K562 (cell line): ENCODE results near the gene PARP11. TPM values are rescaled to one million over a fixed set of nuclear protein-coding genes. Genes with fewer than 3 reads are reported as not detected.

Experiments used
- ATAC-seq: fragments of 200-7000 bp; cut with Tn5 transposase; 3 replicates; pipeline ENCODE4 v1.9.1; 2020; ENCODE audit warnings: moderate library complexity
- BruUV-seq: library from RNA; stranded (reverse); fragments of 400-500 nt; replicated peaks from 2 replicates; lab custom pipeline; 2021; lab: Mats Ljungman, UMichigan
- CTCF ChIA-PET: fragments of 300-600 bp; formaldehyde crosslinking; extraction: SDS; loops from one replicate; lab custom pipeline; 2021; ENCODE audit warnings: low intra/inter-chr PET ratio; lab: Yijun Ruan, JAX
- POLR2A ChIA-PET: fragments of 300-600, 350-650 bp; sonication (Branson Sonifier 250); formaldehyde crosslinking; extraction: SDS; loops from one replicate; lab custom pipeline; 2021; ENCODE audit warnings: antibody characterized with exemption, inconsistent platforms; lab: Yijun Ruan, JAX
- DNase-seq, 4 experiments: peaks; one replicate each; pipeline versions ENCODE4 v3.0.0 to v3.0.0-alpha.2; 2011 to 2018; ENCODE audit warnings: low spot score in 3 of 4, mixed read lengths in 3 of 4; ENCODE audit errors: extremely low read depth in 1 of 4
- FAIRE-seq: peaks from 2 replicates; lab custom pipeline; 2011; peaks lifted over from hg19 to GRCh38; lab: Jason Lieb, UNC
- H2AFZ ChIP-seq: 2 replicates; pipeline ENCODE4 v1.6.0; 2011; ENCODE audit warnings: low read depth, low read length, control low read depth, inconsistent platforms
- H3K27ac ChIP-seq: fragments of 200-600 bp; 3 replicates; pipeline ENCODE4 v1.8.0; 2011; ENCODE audit warnings: low read depth, mild to moderate bottlenecking, control low read depth, inconsistent platforms, low read length, moderate library complexity, mixed read lengths; ENCODE audit errors: extremely low read depth
- H3K27me3 ChIP-seq, 2 experiments: fragments of 300-600 bp in 1 of 2; 2 replicates in 1 of 2; 3 replicates in 1 of 2; pipeline versions ENCODE4 v1.6.0 to v1.8.0; 2011; ENCODE audit warnings: inconsistent platforms in 2 of 2, low read length in 2 of 2, mild to moderate bottlenecking in 1 of 2, mixed read lengths in 1 of 2, moderate library complexity in 1 of 2; ENCODE audit not compliant: control insufficient read depth in 2 of 2, insufficient read depth in 2 of 2
- H3K36me3 ChIP-seq: fragments of 300-600 bp; 3 replicates; pipeline ENCODE4 v1.8.0; 2011; ENCODE audit warnings: mild to moderate bottlenecking, low read length, inconsistent platforms; ENCODE audit not compliant: control insufficient read depth, insufficient read depth
- H3K4me1 ChIP-seq, 2 experiments: fragments of 200-600 bp in 1 of 2; replicated peaks in 1 of 2; 2 replicates in 1 of 2; 3 replicates in 1 of 2; pipeline versions ENCODE4 v1.5.1 to v1.8.0; 2011; ENCODE audit warnings: inconsistent platforms in 2 of 2, low read length in 2 of 2, mild to moderate bottlenecking in 1 of 2, mixed read lengths in 1 of 2, moderate library complexity in 1 of 2; ENCODE audit not compliant: control insufficient read depth in 2 of 2, insufficient read depth in 2 of 2
- H3K4me2 ChIP-seq: 2 replicates; pipeline ENCODE4 v1.6.1; 2011; ENCODE audit warnings: low read length, control low read depth, inconsistent platforms, mixed read lengths; ENCODE audit not compliant: insufficient read depth
- H3K4me3 ChIP-seq: fragments of 200-600 bp; sonication (generic), shearing (Covaris generic); 2 replicates; pipeline ENCODE4 v1.5.1; 2016; ENCODE audit warnings: control low read depth, inconsistent platforms
- H3K79me2 ChIP-seq: fragments of 200-600 bp; 3 replicates; pipeline ENCODE4 v1.8.0; 2011; ENCODE audit warnings: low read length, inconsistent platforms; ENCODE audit not compliant: control insufficient read depth, insufficient read depth
- H3K9ac ChIP-seq, 2 experiments: 2 replicates each; pipeline versions ENCODE4 v1.6.0 to v1.6.1; 2011; ENCODE audit warnings: low read depth in 2 of 2, low read length in 2 of 2, control low read depth in 1 of 2, inconsistent platforms in 1 of 2, mild to moderate bottlenecking in 1 of 2, mixed read lengths in 1 of 2; ENCODE audit not compliant: insufficient read depth in 1 of 2
- H3K9me1 ChIP-seq: one replicate; pipeline ENCODE4 v1.6.0; 2011; ENCODE audit warnings: inconsistent platforms, mild to moderate bottlenecking, low read length, moderate library complexity; ENCODE audit not compliant: control insufficient read depth, insufficient read depth
- H3K9me3 ChIP-seq: replicated peaks from 2 replicates; pipeline ENCODE4 v1.5.1; 2011; ENCODE audit warnings: low read depth, low read length, inconsistent platforms; ENCODE audit not compliant: control insufficient read depth, insufficient read depth
- H4K20me1 ChIP-seq: replicated peaks from 2 replicates; pipeline ENCODE4 v1.6.1; 2011; ENCODE audit warnings: low read length, inconsistent platforms, mixed read lengths; ENCODE audit not compliant: control insufficient read depth, insufficient read depth
- ATF6 ChIP-seq: sonication (generic); formaldehyde crosslinking; IDR thresholded peaks from 2 replicates; pipeline ENCODE4 v1.4.0; 2020; ENCODE audit warnings: mild to moderate bottlenecking, missing genetic modification reagents
- CEBPG ChIP-seq, 3 experiments: fragments of 200-800 bp in 1 of 3; sonication (Bioruptor generic) in 1 of 3; sonication (generic) in 1 of 3; formaldehyde crosslinking in 1 of 3; IDR thresholded peaks in 2 of 3; conservative IDR thresholded peaks in 1 of 3; 2 replicates each; pipeline versions ENCODE4 v1.6.1 to v1.8.0; 2016 to 2022; ENCODE audit warnings: missing compliant biosample characterization in 2 of 3, missing genetic modification characterization in 2 of 3, mild to moderate bottlenecking in 1 of 3, missing genetic modification reagents in 1 of 3
- ILK ChIP-seq: fragments of 450-650 bp; IDR thresholded peaks from 2 replicates; pipeline ENCODE4 v1.6.1; 2016; ENCODE audit warnings: missing genetic modification characterization, low read depth, mild to moderate bottlenecking, missing compliant biosample characterization, moderate library complexity, borderline replicate concordance
- MEIS2 ChIP-seq: fragments of 450-650 bp; IDR thresholded peaks from 2 replicates; pipeline ENCODE4 v1.6.1; 2014; ENCODE audit warnings: mild to moderate bottlenecking; ENCODE audit not compliant: partially characterized antibody
- PHB2 ChIP-seq: fragments of 450-650 bp; IDR thresholded peaks from 2 replicates; pipeline ENCODE4 v1.6.1; 2017; ENCODE audit warnings: low read depth
- PYGO2 ChIP-seq: fragments of 450-650 bp; IDR thresholded peaks from 2 replicates; pipeline ENCODE4 v1.6.1; 2016; ENCODE audit warnings: mild to moderate bottlenecking, missing genetic modification characterization, moderate library complexity, missing compliant biosample characterization
- RBM15 ChIP-seq: fragments of 200-400 bp; formaldehyde crosslinking; IDR thresholded peaks from 2 replicates; pipeline ENCODE4 v1.6.1; 2018; ENCODE audit warnings: mild to moderate bottlenecking, low read length, moderate library complexity; ENCODE audit not compliant: insufficient read depth
- SMARCC2 ChIP-seq: fragments of 450-650 bp; IDR thresholded peaks from 2 replicates; pipeline ENCODE4 v1.6.1; 2017; ENCODE audit warnings: antibody characterized with exemption, moderate library complexity, mild to moderate bottlenecking, low read depth
- SNRNP70 ChIP-seq: fragments of 200-400 bp; formaldehyde crosslinking; optimal IDR thresholded peaks from 2 replicates; pipeline ENCODE3; 2017; ENCODE audit warnings: low read depth, low read length
- TAF1 ChIP-seq: IDR thresholded peaks from 2 replicates; pipeline ENCODE4 v1.6.1; 2011; ENCODE audit warnings: mild to moderate bottlenecking, low read length, moderate library complexity; ENCODE audit not compliant: insufficient read depth, control insufficient read depth, severe bottlenecking; ENCODE audit errors: extremely low read depth
- ZBTB8A ChIP-seq: fragments of 450-650 bp; IDR thresholded peaks from 2 replicates; pipeline ENCODE4 v1.6.1; 2018; ENCODE audit warnings: mild to moderate bottlenecking, moderate library complexity; ENCODE audit not compliant: partially characterized antibody
- ZFP30 ChIP-seq: fragments of 250-450 bp; sonication (Bioruptor Pico); IDR thresholded peaks from 2 replicates; pipeline ENCODE4 v1.8.0; 2022; ENCODE audit warnings: moderate library complexity, mild to moderate bottlenecking, inconsistent platforms, borderline replicate concordance
- WGBS: fragments of 100-300 bp; shearing (Covaris generic); methylation state at CpG from one replicate; pipeline ENCODE4 v1.1.6; 2016; ENCODE audit warnings: low coverage, mixed read lengths; ENCODE audit not compliant: insufficient coverage; ENCODE audit errors: missing lambda C conversion rate; 5-methylcytosine and 5-hydroxymethylcytosine counted together
- in situ Hi-C: fragments of 300-500 bp; cut with MboI; formaldehyde crosslinking; loops from 4 replicates; pipeline ENCODE4 v1.15.0; 2018; ENCODE audit warnings: inconsistent platforms, mixed read lengths
- intact Hi-C: fragments of 100-400 bp; cut with micrococcal nuclease; formaldehyde crosslinking; loops from 2 replicates; pipeline ENCODE4 v1.14.2; 2022
- polyA plus RNA-seq, 8 experiments: library from polyadenylated mRNA; depleted of rRNA in 4 of 8; stranded (reverse) in 5 of 8; unstranded in 3 of 8; fragments of >200 nt; fragmentation: Nextera tagmentation in 2 of 8; fragmentation: Illumina TruSeq in 1 of 8; extraction: Ambion mirVana in 2 of 8; extraction: Trizol in 1 of 8; gene quantifications; 2 replicates each; pipeline versions ENCODE4 v1.2.1 to v1.2.3, GENCODE V29; 2011 to 2014; ENCODE audit warnings: inconsistent platforms in 1 of 8, missing spikeins in 1 of 8
- total RNA-seq, 7 experiments: library from RNA; depleted of rRNA in 6 of 7; stranded (reverse); fragments of >200 nt in 6 of 7; fragmentation: Illumina TruSeq in 2 of 7; extraction: Trizol in 2 of 7; gene quantifications; 2 replicates each; pipeline versions ENCODE4 v1.2.1 to v1.2.3, GENCODE V29; 2011 to 2021; ENCODE audit warnings: low replicate concordance in 1 of 7

The PARP11 gene
- total and polyA plus RNA-seq, 9 of the 15 experiments (the other 6 are each of a cell fraction or from before 2014, with no cell fraction given): 0.40 to 2.5 (median 1.4) TPM

DNA sequence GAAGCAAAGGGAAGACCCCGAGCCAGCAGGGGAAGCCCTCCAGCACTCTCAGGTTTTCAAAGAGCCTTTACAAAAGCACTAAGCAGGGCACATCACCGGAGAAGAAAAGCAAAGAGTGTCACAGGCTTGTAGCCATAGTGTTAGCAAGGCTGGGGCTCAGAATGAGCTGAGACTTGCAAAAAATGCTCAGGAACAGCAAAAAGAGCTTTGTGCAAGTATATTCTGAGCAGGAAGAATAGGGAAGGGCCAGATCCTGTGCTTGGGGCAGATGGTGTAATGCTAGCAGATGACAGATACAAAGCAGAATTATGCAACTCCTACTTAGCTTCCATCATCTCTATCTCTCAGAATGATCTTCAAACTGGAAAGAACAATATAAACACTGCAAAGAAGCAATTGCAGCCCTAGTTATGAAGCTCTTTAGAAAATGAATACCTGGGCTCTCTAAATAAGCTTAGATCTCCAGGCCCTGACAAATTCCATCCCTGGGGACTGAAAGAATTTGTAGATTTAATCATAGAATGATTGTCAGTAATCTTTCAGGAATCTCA, 23.7 kb upstream of the PARP11 start:
- no peaks in the 10 kb centered on the region; the same call in 1 of the 2 replicates for H4K20me1 ChIP-seq
- H3K36me3 ChIP-seq: no peaks in the 10 kb centered on the region
- intact Hi-C loops: no loop called here
- H3K9ac ChIP-seq: no peak overlapping the region
- no TSS peak for BruUV-seq
- H2AFZ ChIP-seq: no peak overlapping the region
- TF ChIP-seq CEBPG (CRISPR knock-in tag; IDR thresholded peaks at IDR 0.05): no peak
- TF ChIP-seq CEBPG (tag; conservative IDR thresholded peaks at IDR 0.05 in 1 of 2, IDR thresholded peaks at IDR 0.05 in 1 of 2): peak in 1 of 2 experiments; percentile 79; a peak in 3 of 4 replicates
- no peak for TF ChIP-seq PYGO2 (tag)
- TF ChIP-seq, all 486 proteins: peak for 1
- WGBS: 0% methylated on average over 2 of the region's 2 CpGs
- Histone ChIP-seq H3K4me2 (no peak overlapping the region), H3K27ac (no peak overlapping the region), H3K79me2 (no peaks in the 10 kb centered on the region), H3K27me3 (0 out of 5 replicates have a peak, but pooled peaks cover 0 to 4% of the 10 kb centered on the region in 2 experiments), H3K9me1 (no peaks in the 10 kb centered on the region), H3K9me3 (no peaks in the 10 kb centered on the region), H3K4me3 (no peak overlapping the region), H3K4me1 (no peaks in the 10 kb centered on the region)
- no peak for DNase-seq
- ChIA-PET CTCF (no interaction called here), POLR2A (no interaction called here)
- no peak for FAIRE-seq
- in situ Hi-C loops: loop anchor here (25.0 kb wide), 1 partner anchor 390 kb away; no protein-coding TSS in a partner anchor
- no peak for ATAC-seq

DNA sequence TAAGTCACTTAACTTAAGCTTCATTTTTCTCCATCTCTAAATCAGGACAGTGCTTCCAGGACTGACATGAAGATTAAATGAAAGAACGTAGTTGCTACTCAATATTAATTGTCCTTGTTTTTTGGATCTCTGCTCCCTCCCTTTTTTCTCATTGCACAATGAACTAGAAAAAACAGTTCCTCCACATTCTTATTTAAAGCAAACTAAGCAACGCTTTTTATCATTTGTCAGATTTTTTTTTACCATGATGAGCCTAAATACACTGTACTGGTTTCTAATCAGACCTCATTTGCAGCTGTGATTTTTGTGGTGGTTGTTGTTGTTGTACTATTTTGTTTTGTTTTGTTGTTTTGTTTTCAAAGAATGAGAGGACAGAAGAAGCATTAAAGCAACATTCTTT, 23.2 kb upstream of the PARP11 start:
- peaks cover 0 to 6% of the 10 kb centered on the region in 2 experiments; a peak in 1 of 5 replicates for H3K27me3 ChIP-seq
- H3K27ac ChIP-seq: no peak overlapping the region
- no peaks in the 10 kb centered on the region for H3K9me3 ChIP-seq
- H3K4me2 ChIP-seq: no peak overlapping the region
- H3K9me1 ChIP-seq: no peaks in the 10 kb centered on the region
- H4K20me1 ChIP-seq: no peaks in the 10 kb centered on the region; the same call in 1 of the 2 replicates
- ATAC-seq: no peak
- no peak overlapping the region for H3K9ac ChIP-seq
- in situ Hi-C loops (loop anchor here (25.0 kb wide), 1 partner anchor 391 kb away; no protein-coding TSS in a partner anchor), intact Hi-C loops (no loop called here)
- CTCF ChIA-PET: no interaction called here
- POLR2A ChIA-PET: interaction anchor here (0.6 kb wide), 1 partner anchor 403 kb away, joined by 3 read pairs; no protein-coding TSS in a partner anchor
- no TSS peak for BruUV-seq
- FAIRE-seq: no peak
- no peak for DNase-seq
- H3K79me2 ChIP-seq: no peaks in the 10 kb centered on the region
- no peaks in the 10 kb centered on the region for H3K36me3 ChIP-seq
- H3K4me3 ChIP-seq: no peak overlapping the region
- no peak overlapping the region for H2AFZ ChIP-seq
- 0% methylated on average over 2 of the region's 2 CpGs for WGBS
- H3K4me1 ChIP-seq: no peaks in the 10 kb centered on the region
- TF ChIP-seq TAF1 (no peak), MEIS2 (no peak), ZBTB8A (no peak), RBM15 (no peak), PHB2 (no peak), SMARCC2 (no peak), SNRNP70 (no peak), ZFP30 (no peak), ILK (tag) (no peak), ATF6 (CRISPR knock-in tag) (no peak)
